ENCODE results near the gene VMO1. TPM values are rescaled to one million over a fixed set of nuclear protein-coding genes. Genes with fewer than 3 reads are reported as not detected.

VMO1 gene
- total and polyA plus RNA-seq, 9 of the 15 experiments (the other 6 are each of a cell fraction or from before 2014, with no cell fraction given) = 0.31 TPM; not detected in 8

- TF ChIP-seq ZBTB49 (CRISPR knock-in tag; IDR thresholded peaks at IDR 0.05; ENCODE audit: borderline replicate concordance) (no peak), U2AF1 (optimal IDR thresholded peaks at IDR 0.05; ENCODE audit: low read depth, low read length) (no peak), RBM34 (IDR thresholded peaks at IDR 0.05; ENCODE audit: borderline replicate concordance, insufficient read depth, low read length) (no peak), OTX1 (CRISPR knock-in tag; IDR thresholded peaks at IDR 0.05) (no peak), AFF4 (CRISPR knock-in tag; IDR thresholded peaks at IDR 0.05) (no peak)
Measured at GRCh38 chr17:4743898-4744297, 42.3 kb downstream of the VMO1 start (continued).
